Nephron (organoid): ENCODE data around the gene SPACDR.

ENCODE experiments used
- H3K27ac Mint-ChIP-seq, 3 experiments: 2 replicates each; pipeline ENCODE4 v1.8.0; 2020; ENCODE audit warnings: mixed read lengths in 3 of 3, mild to moderate bottlenecking in 2 of 3, moderate library complexity in 1 of 3
- H3K27me3 Mint-ChIP-seq: 2 replicates; pipeline ENCODE4 v1.8.0; 2021; ENCODE audit warnings: low read depth, mild to moderate bottlenecking, moderate library complexity, mixed read lengths
- H3K36me3 Mint-ChIP-seq: 2 replicates; pipeline ENCODE4 v1.8.0; 2020; ENCODE audit warnings: low read depth, mixed read lengths
- H3K4me1 Mint-ChIP-seq: 2 replicates; pipeline ENCODE4 v1.8.0; 2020; ENCODE audit warnings: mixed read lengths
- H3K4me3 Mint-ChIP-seq, 3 experiments: 2 replicates each; pipeline ENCODE4 v1.8.0; 2020; ENCODE audit warnings: mild to moderate bottlenecking in 3 of 3, mixed read lengths in 3 of 3, moderate library complexity in 2 of 3
- H3K9me3 Mint-ChIP-seq: 2 replicates; pipeline ENCODE4 v1.8.0; 2020; ENCODE audit warnings: mixed read lengths
- CTCF ChIP-seq, 3 experiments: fragments of 200-600 bp; sonication (generic); IDR thresholded peaks; one replicate each; pipeline ENCODE4 v1.5.0; 2021; ENCODE audit warnings: antibody characterized with exemption in 3 of 3; ENCODE audit not compliant: unreplicated experiment in 3 of 3

SPACDR gene

GRCh38 chr7:100483090-100483721 is 19.1 kb upstream of the SPACDR start:
- Mint-ChIP-seq H3K27ac (peak overlapping the region in 2 of 3 experiments; percentile 73 to 74), H3K4me3 (peak overlapping the region; percentile 92 to 94 (median 93)), H3K36me3 (no peaks in the 10 kb centered on the region), H3K27me3 (peaks cover 3% of the 10 kb centered on the region), H3K4me1 (peaks cover 34% of the 10 kb centered on the region), H3K9me3 (no peaks in the 10 kb centered on the region)
- peak; percentile 93 to 98 (median 94) for TF ChIP-seq CTCF (IDR thresholded peaks at IDR 0.05; ENCODE audit: unreplicated experiment in 3 of 3)

GRCh38 chr7:100482728-100483089 is 18.6 kb upstream of the SPACDR start:
- Mint-ChIP-seq H3K4me3 (peak overlapping the region; percentile 92 to 94 (median 93)), H3K9me3 (no peaks in the 10 kb centered on the region), H3K27ac (peak overlapping the region; percentile 73 to 86 (median 74)), H3K27me3 (peaks cover 3% of the 10 kb centered on the region), H3K4me1 (peaks cover 34% of the 10 kb centered on the region), H3K36me3 (no peaks in the 10 kb centered on the region)
- TF ChIP-seq CTCF (IDR thresholded peaks at IDR 0.05; ENCODE audit: unreplicated experiment in 3 of 3), result no peak

- Mint-ChIP-seq H3K36me3 (peaks cover 3% of the 10 kb centered on the region), H3K9me3 (no peaks in the 10 kb centered on the region), H3K27ac (peak overlapping the region; percentile 43 to 81 (median 64)), H3K4me3 (peak overlapping the region; percentile 66 to 82 (median 67)), H3K27me3 (peaks cover 3% of the 10 kb centered on the region), H3K4me1 (peaks cover 40% of the 10 kb centered on the region)
- no peak for TF ChIP-seq CTCF (IDR thresholded peaks at IDR 0.05; ENCODE audit: unreplicated experiment in 3 of 3)
Measured at GRCh38 chr7:100481466-100481865, 17.4 kb upstream of the SPACDR start.

GRCh38 chr7:100478958-100479660 is 15.0 kb upstream of the SPACDR start, which contains the start of gene TSC22D4:
Gene TSC22D4 (minus strand): TSS chr7:100479214. CDS start chr7:100478038, 1,176 bp downstream.
- no peaks in the 10 kb centered on the region for H3K9me3 Mint-ChIP-seq
- TF ChIP-seq CTCF (IDR thresholded peaks at IDR 0.05; ENCODE audit: unreplicated experiment in 3 of 3), result no peak
- peaks cover 3% of the 10 kb centered on the region for H3K27me3 Mint-ChIP-seq
- H3K4me3 Mint-ChIP-seq, result peak within 1 kb of the TSS; percentile 100
- peaks cover 41% of the 10 kb centered on the region for H3K4me1 Mint-ChIP-seq
- peaks cover 3% of the 10 kb centered on the region for H3K36me3 Mint-ChIP-seq
- H3K27ac Mint-ChIP-seq, result peak within 1 kb of the TSS; percentile 96 to 99 (median 98)

- Mint-ChIP-seq H3K27me3 (peaks cover 3% of the 10 kb centered on the region), H3K9me3 (no peaks in the 10 kb centered on the region), H3K4me3 (peak overlapping the region; percentile 100), H3K27ac (peak overlapping the region; percentile 79 to 98 (median 95)), H3K36me3 (peaks cover 10% of the 10 kb centered on the region), H3K4me1 (peaks cover 44% of the 10 kb centered on the region)
- no peak for TF ChIP-seq CTCF (IDR thresholded peaks at IDR 0.05; ENCODE audit: unreplicated experiment in 3 of 3)
Measured at GRCh38 chr7:100477871-100478267, 13.8 kb upstream of the SPACDR start.
